Germinal center (tissue), 1 donor: ENCODE results near the gene GALNT6.
"Not testable (repeated sequence)": the region's sequence is repeated elsewhere in the genome, so short reads cannot be mapped to it uniquely, and the experiment has no call there.

ENCODE experiments used
- DNase-seq: peaks from one replicate; pipeline ENCODE4 v3.0.0; 2012; ENCODE audit warnings: mixed read lengths, low spot score

GALNT6 gene

DNA sequence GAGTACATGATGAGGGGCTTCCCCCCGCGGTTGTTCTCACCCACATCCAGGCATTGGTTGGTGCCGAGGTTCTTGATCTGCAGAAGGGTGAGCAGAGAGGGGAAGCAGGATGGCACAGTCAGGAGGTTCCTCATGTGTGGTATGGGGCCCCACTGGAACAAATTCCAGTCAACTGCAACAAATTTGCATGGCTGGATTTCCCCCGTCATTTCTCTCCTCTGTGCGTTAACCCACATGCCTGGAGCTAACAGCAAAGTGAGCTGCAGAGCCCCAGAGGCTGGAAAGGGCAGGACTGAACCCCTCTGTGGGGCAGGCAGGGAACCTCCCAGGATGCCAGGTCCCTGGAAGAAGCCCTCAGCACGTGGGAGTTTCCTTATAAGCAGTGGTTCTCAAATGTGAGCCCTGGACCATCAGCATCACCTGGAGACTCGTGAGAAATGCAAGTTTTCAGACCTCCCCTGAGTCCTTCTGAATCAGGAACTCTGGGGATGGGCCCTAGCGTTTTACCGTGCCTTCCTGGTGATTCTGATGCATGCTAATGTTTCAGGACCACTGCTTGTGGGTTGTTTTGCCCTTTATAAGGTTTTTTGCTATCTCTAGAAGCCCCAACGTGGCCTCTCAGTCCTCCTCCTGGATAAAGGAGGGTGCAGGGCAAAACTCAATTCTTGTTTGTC lies 33.7 kb downstream of the GALNT6 start:
- peak; percentile 65 for DNase-seq

DNA sequence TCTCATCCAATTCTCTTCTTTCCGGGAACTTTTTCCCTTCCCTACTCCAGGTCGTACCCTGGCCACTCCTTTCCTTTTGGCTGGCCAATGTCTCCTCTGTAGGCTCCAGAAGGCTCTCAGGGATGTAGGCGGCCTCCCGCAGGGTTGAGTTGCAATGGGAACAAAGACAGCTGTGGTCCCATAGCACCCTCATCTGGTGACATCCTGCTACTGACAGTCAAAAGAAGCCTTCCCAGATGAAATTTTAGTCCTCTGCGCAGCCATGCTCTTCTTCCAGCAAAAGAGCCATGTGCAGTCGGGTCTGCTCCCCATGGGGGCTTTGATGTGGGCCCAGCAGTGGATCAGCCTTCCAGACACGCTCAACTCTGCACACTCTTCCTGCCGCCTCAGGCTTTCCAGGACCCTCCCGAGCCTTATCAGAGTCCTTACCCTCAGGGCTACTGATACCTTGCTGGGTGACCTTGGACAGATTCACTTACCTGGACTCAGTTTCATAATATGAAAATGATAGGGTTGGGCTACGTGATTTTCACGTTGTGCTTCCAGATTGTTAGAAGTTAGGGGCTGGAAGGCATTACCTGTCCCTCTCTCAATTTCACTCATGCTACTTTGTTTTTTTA lies 39.2 kb downstream of the GALNT6 start:
- no peak for DNase-seq

DNA sequence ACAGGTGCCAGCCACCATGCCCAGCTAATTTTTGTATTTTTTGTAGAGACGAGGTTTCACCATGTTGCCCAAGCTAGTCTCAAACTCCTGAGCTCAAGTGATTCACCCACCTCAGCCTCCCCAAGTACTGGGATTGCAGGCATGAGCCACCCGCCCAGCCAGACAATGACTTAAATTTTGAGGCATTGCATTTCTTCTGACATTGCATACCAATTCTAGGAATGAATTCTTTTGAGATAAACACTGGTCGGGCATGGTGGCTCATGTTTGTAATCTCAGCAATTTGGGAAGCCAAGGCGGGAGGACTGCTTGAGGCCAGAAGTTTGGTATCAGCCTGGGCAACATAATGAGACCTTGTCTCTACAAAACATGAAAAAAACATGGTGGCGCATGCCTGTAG lies 42.2 kb downstream of the GALNT6 start:
- no peak for DNase-seq

DNA sequence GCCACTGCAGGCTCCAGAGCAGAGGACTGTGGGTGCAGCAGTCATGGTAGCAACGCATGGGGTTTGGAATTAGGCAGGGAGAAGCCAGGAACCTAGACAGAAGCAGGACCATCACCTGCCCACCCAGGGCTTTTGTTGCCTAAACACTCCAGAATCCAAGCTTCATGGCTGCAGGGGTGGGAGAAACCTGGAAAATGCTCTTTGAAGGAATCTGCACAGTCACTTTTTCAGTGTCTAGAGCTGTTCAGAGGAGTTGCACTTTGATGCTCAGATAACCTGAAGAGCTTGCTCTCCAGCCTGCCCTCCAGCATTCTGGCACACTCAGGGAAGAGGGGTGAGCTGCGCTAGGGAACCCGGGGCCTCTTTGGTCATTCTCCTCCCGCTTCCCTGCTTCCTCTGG lies 43.1 kb downstream of the GALNT6 start:
- no peak for DNase-seq

DNA sequence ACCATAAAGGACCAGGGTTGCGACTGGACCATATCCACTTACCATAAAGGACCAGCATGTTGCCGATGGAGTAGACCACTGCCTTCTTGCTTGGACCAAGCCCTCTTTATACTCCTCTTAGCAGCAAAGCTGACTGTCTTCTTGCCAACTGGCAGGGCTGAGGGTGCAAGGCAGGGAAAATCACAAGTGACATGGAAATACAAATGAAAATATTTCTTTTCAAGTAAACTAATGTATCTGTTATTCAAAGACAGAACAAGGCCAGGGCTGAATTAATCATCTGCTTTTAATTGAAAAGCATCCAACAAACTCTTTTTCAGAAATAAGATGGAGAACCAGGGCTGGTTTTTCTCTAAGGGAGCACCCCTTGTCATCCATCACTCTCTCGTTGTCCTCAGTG lies 44.6 kb downstream of the GALNT6 start, which contains the start of gene CELA1:
Gene CELA1 (minus strand): TSS at position 99 of the 400 bp plus-strand sequence. CDS start 41 bp downstream, at position 58.
- DNase-seq: no peak

DNA sequence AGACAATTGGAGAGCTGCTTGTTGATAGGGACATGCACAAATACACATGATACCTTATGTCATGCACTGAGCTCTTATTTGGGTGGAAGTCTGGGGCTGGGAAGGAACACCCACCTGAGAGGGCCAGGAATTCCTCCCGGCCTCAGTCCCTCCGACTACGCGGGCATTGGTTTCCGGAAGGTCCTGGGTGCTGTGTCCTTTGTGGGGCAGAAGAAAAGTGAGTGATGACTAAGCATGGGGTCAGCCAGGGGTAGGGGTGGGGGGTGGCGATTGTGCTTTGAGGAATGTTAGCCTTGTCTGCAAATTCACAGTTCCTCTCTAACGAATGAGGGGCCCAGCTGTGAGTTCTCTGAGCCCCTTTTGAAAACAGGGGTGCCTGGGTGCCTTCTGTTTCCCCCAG lies 45.5 kb downstream of the GALNT6 start:
- no peak for DNase-seq

DNA sequence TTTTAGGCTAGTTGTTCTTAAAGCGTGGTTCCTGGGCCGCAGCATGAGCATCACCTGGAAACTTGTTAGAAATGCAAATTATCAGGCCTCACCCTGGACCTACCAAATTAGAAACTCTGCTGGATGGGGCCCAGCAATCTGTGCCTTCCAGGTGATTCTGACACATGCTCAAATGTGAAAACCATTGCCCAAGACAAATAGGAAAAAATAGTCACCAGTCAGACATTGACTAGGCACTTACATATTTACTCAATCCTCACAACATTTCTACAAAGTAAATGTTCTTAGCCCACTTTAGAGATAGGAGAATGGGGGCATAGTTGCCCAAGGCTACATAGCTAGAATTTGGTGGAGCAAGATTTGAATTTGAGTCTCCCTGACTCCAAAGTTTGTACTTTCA lies 48.0 kb downstream of the GALNT6 start:
- DNase-seq: no peak

DNA sequence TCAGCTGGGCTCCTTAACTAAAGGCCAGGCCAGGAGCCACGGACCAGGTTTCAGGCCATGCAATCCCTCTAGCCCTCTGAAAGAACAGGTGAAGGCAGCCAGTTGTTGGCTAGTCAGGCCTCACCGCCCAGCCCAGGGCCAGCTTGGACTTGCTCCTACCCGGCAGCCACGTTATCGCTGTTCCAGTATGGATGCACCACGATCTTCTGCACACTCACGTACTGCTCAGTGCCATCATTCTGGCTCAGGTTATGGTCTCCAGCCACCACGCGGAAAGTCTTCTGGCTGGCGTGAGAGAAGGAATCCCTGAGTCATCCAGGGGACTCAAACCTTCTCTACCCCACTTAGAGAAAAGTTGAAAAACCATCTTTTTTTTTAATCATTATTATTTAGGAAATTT lies 48.8 kb downstream of the GALNT6 start:
- DNase-seq: no peak

DNA sequence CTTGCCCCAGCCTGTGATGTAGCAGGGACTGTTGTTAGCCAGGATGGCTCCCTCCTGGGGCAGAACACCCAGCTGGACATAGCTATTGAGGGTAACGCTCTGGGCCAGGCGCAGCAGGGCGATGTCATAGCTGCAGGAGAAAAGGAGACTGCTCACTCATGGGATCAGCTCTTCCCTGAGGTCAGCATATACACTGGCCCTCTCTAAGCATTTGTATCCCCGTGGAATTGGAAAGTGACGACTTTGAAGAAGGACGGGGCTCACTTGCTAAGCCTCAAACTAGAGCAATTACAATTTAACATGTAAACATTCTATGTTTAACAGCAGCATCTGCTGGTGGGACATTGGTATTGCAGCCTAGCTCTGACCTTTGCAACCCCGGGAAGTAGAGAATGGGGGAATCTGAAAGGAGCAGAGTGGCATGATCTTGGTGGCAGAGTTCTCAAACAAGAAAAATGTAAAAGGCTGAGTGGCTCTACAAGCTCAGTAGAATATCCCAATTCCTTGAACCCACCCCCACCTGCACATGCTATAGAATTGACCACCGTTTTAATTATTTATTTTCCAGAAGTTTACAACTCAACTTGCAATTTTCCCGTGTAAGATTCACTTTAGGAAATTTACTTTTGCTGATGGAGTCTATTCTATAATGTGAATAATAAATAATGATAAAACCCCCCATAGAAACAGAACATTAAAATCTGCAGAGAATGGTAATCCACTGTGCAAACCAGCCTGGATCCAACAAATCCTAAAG lies 49.8 kb downstream of the GALNT6 start:
- peak; percentile 69 for DNase-seq

DNA sequence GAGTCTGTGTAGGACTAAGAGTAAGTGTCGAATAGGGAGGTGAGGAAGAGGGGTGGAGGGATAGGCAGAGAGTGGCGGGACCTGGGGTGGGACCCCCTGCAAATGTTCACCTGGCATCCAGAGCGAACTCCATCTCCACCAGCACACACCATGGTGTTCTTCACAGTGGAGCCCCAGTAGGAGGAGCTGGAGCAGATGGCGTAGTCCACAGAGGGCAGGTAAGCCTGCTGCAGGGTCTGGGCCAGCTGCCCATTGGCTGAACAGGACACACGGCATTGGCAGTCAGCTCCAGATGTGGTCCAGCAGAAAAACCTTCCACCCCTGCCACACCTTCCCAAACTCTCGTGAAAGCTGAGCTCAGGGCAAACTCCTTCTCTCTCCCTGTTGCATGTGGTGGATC lies 51.5 kb downstream of the GALNT6 start:
- DNase-seq: no peak

DNA sequence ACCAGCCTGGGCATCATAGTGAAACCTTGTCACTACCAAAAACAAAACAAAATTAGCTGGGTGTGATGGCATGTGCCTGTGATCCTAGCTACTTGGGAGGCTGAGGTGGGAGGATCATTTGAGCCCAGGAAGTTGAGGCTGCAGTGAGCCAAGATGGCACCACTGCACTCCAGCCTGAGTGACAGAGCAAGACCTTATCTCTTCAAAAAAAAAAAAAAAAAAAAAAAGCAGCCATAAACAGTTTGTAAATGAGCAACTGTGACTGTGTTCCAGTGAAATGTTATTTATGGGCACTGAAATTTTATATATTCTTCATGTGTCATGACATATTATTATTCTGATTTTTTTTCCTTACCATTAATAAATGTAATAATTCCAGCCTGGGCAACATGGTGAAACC lies 53.9 kb downstream of the GALNT6 start:
- DNase-seq: not testable (repeated sequence)

DNA sequence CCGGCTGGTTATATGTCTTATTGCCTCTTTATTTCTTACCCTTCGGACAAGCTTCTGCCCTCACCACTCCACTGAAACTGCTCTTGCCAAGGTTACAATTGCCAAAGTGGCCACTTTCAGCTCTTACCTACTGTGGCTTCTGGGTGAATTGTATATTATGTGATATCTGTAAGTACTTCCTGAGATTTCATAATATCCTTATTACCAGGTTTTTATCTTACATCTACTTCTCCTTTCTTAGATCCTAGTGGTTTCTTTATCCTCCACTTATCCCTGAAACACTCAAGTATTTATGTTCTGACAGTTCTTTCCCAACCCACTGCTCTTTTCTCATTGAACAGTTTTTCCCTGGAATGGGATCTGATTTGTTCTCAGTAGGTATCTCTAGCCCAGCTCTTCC lies 55.3 kb downstream of the GALNT6 start:
- DNase-seq: no peak

DNA sequence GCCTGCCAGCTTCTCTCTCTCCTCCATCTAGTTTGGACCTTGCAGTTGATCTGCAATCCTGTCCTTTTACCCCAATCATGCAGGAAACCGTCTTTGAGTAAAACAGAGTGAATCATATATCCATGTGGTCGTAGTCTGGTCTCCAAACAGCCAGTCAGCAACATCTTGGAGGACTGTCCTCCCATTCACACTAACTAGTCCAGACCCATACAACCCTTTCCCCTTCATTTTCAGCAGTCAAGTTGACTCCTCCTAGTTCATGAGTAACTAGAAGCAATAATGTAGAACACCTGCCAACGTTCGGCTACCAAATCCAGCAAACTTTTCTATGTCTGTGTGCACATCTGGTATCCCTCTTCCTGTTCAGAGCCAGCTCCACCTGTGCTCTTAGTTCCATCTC lies 56.4 kb downstream of the GALNT6 start:
- no peak for DNase-seq

DNA sequence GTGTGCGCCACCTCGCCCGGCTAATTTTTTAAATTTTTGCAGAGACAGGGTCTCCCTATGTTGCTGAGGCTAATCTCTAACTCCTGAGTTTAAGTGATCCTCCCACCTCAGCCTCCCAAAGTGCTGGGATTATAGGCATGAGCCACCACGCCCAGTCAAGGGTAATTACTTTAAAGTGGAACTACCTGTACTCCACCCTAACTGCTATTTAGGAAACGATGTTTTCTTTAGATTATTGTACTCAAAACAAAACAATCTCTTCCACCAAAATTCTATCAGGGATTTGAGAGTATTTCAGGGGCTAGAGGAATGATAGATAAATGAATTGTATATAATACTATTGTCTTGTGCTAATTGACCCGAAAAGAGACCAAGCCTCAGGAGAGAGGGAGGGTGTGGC lies 57.7 kb downstream of the GALNT6 start:
- no peak for DNase-seq

DNA sequence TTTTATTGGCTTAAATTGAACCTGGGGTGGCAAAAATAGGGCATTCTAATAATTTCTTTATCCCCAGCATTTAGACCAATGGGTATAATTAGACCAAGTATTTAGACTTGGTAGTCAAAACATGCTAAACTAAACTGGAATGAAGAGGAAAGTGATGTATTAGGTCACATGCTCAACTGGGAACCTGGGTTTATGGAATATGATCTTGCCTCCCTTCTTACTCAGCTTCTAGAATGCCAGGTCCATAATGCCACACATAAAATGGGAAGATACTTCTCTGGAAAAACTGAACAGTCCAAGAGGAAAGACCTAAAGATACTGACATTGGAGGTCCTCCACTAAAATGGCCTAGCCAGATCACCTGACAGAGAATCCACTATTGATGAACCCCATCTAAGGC lies 61.0 kb downstream of the GALNT6 start:
- DNase-seq: no peak

DNA sequence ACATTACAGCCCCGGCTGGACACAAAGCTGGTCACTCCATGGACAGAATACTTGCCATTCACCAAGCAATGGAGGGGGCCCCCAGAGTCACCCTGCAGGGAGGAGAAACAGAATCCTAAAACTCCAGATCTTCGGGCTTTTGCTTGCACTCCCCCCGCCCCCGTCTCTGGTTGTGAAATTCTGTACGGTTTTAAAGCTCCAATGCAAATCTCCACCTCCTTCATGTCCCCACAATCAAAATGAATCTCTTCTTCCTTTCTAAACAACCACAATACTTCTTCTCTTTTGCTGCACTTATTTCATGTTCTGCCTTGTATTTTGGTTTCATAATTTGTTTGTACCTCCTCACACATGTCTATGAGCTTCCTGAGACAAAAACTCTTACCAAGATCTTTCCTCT lies 61.5 kb downstream of the GALNT6 start:
- no peak for DNase-seq

DNA sequence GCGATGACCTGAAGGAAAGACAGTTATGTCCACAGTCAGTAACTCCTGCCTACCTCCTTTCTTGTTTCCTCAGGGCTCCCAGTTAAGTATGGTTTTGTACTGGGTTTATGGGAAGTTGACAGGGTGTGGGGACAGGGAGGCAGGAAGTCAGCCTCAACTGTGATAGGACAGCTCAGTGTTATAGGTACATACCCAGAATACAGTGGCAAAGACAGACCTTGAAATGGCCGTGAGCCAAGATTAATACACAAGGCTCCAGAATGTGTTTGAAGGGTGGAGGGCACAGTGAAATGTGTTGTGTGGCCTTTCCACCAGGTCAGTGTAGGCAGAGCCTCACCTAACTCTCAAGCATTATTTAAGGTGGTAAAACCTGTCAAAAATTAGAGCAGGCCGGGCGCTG lies 62.6 kb downstream of the GALNT6 start:
- DNase-seq: no peak

DNA sequence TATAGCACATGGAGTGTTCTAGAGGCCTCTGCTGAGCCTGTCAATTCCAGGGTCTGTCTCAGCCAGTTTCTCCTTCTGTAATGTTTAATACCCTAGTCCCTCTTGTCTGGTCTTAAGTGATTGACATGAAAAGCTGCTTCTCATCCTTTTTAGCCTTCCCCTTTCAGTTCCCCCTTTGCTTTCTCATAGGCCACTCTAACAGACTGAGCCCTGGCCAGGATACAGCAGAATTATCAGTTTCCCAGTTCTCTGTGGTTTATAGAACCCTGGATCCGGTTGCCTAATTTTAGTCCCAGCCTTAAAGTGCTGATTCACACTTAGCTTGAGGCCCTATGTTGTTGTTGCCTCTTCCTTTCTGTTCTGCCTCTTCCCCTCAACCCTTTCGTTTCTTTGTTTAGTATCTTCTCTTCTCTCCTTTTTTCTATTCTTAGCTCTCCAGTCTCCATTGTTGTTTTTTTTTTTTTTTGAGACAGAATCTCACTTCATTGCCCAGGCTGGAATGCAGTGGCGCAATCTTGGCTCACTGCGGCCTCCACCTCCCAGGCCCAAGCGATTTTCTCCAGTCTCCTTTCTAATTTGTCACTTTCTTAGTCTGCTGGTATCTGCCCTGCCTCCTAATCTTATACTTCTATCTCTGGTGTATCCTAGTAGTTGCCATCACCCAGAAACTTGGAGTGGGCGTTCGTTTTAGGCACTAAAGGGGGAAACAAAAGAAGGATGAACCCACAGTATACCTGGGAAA lies 64.3 kb downstream of the GALNT6 start:
- DNase-seq: peak; percentile 69

DNA sequence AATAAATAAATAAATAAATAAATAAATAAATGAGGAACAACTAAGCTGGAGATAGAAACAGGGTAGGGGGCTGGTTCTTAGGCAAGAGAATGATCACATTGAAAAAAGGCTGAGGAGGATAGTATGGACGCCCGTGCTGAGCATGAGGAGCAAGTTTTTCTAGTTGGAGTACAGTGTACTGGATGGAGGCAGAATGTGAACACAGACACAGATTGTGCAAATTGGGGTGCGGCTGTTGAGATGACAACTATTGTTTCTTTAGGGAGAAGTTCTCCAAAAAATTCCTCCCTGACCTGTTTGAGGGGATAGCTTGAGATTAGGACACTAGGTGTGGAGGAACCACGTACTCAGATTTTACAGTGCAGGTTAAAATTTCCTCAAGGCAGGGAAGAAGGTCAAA lies 66.3 kb downstream of the GALNT6 start:
- DNase-seq: no peak

DNA sequence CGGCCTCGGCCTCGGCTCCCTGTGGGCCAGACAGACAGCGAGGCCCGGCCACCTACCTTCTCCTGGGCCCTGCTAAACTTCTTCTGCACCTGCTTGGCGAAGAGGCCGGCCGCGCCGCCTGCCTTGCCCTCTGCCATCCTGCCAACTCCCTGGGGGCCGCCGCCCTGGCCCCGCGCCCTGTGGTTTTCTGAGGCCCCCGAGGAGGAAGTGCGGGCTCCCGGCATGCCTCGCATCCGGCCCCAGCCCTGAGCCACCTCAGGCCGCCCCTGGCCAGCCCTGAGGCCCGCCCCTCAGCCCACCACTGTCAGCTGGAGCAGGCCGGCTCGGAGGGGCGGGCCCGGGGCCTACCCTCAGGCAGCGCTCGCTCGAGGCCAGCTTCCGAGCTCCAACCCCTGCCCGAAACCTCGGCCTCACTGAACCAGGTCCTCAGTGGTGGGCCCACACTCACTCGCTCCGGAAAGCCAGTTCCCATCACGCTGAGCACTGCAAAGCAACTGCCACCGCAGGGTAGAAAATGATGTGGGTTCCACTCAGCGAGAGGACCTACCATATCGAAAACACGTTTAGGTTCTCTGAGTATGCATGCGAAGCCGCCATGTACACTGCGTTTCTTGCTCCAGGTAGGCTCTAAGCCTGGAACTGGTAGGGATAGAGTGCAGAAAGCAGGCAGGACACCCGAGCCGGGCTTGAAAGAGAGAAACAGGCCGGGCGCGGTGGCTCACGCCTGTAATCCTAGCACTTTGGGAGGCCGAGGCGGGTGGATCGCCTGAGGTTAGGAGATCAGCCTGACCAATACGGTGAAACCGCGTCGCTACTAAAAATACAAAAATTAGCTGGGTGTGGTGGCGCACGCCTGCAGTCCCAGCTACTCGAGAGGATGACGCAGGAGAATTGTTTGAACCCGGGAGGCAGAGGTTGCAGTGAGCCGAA lies 67.0 kb downstream of the GALNT6 start, which contains the start of gene BIN2:
Gene BIN2 (minus strand): TSS at position 209 of the 930 bp plus-strand sequence. CDS start 72 bp downstream, at position 137.
- peak; percentile 89 for DNase-seq

DNA sequence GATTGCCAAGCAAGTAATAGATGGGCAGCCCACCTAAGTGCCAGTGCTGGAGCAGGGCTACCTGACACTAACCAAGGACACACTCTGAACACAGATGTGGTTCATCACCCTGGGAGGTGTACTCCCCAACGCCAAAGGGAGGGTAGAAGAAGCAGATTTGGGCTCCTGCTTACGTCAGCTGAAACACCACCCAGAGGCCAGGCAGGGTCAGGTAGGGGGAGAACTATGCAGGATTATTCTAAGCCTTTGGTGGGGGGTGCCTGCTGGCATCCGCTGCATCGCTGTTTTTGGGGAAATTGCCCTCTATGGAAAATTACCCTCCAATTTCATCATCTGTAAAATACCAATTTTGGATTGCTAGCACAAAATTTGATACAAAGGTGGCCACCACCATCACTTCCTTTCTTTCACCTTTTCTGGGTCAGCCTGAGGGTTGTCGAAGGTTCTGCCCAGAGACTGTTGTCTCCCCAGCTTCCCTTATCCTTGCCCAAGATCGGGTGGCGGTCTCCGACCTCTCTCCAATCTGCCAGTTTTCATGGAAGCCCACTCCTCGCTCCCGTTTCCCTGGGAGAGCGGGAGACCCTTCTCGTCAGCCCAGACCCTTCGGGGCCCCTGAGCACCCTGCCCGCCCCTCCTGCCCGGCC lies 67.8 kb downstream of the GALNT6 start:
- DNase-seq: peak; percentile 57
